Stimulated activated CD4-positive, alpha-beta T cell treated with anti-CD3 and anti-CD28 coated beads, Interleukin-1b, Interleukin-23, amount 100 ng/mL, for 48 hours (primary cell): ENCODE measurements around the gene CCDC57.
A peak's percentile ranks its signal among the peaks of the same experiment; 100 is the strongest.

Source experiments
- DNase-seq: peaks from one replicate; pipeline ENCODE4 v3.0.0-alpha.2; 2020

CCDC57 gene

DNA sequence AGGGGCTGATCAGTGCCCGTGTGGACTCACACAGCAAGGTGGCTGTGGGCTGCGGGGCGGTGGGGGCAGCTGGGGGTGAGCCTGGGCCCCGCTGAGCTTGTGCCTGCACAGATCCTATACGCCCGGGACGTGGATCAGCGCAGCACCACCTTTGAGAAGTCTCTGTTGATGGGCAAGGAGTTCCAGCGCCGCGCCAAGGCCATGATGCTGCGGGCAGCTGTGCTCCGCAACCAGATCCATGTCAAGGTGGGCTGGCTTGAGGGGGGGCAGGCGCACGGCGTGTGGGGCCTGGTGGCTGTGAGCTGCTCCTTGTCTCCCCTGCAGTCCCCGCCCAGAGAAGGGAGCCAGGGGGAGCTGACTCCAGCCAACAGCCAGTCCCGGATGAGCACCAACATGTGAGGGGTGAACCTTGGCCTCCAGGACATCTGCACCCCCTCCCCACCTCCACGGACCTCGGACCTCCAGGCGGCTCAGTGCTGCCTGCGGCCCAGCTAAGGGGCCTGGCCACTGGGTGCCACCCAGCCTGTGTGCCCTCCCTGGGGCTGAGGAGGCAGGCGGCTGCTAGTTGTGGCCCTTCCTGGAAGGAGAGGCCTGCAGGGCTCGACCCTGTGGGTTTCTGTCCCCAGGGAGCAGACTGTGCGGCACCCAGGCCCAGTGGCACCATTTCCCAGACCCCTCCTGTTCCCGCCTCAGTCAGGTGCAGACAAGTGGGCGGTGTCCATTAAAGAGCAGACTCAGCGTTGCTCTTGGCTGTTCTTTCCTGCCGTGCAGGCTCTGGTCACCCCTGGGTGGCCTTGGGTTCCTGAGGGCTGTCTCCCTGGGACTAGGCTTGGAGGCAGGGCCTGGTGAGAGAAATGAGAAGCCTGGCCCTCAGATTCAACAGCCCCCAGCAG lies 155.7 kb downstream of the CCDC57 start:
- no peak for DNase-seq

DNA sequence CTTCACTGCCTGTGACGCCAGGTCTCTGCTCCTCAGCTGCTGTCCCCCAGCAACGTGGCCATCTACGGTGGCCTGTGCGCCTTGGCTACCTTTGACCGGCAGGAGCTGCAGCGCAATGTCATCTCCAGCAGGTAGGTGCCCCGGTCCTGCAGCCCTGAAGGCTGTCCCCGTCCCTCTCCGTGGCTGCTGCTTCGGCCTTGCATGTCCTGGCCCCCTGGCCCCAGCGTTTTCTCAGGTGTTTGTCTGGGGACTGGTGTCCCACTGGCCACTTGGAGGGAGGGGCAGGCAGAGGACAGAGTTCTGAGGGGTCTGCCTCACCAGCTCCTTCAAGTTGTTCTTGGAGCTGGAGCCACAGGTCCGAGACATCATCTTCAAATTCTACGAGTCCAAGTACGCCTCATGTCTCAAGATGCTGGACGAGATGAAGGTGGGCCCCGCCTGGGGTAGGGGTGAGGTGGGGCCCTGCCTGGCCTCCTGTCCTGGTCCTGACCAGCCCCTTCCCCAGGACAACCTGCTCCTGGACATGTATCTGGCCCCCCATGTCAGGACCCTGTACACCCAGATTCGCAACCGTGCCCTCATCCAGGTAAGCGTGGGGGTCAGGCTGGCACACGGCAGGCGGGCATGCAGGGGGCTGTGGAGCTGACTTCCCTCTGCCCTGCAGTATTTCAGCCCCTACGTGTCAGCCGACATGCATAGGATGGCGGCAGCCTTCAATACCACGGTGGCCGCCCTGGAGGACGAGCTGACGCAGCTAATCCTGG lies 156.5 kb downstream of the CCDC57 start:
- no peak for DNase-seq

DNA sequence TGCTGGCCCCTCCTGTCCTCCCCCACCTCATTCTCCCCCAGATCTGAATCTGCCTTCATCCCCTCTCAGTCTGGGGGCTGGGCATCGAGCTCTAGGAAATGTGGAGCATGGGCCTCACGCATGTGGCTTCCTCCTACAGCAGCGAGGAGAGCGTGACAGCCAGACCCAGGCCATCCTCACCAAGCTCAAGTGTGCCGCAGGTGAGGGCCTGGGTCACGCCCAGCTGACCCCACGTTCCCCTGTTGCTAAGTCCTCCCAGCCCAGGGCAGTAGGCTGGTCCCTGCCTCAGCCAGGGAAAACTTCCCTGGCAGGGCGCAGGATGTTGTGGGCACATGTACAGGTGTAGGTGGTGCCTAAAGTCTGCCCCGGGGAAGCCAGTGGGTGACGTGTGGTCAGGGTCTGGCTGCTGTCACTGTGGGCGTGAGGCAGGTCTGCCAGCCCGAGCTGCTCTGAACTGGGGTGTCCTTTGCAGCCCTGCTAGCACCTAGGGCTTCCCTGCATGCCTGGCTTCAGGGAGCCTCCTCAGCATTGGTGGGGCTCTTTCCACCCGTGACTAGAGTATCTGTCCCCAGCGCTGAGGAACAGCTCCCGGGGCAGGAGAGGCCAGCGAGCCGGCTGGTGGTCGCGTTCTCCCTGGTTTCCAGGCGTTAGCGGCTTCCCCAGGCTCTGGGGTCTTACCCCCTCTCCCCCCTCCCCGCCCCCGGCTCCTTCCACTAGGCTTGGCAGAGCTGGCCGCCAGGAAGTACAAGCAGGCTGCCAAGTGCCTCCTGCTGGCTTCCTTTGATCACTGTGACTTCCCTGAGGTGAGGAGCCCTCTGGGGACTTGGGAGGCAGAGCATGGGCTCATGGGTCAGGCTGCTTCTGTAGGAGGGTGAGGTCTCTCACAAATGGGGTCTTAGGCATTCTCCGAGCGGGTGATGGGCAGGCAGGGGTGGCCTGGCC lies 157.3 kb downstream of the CCDC57 start:
- DNase-seq, result no peak

DNA sequence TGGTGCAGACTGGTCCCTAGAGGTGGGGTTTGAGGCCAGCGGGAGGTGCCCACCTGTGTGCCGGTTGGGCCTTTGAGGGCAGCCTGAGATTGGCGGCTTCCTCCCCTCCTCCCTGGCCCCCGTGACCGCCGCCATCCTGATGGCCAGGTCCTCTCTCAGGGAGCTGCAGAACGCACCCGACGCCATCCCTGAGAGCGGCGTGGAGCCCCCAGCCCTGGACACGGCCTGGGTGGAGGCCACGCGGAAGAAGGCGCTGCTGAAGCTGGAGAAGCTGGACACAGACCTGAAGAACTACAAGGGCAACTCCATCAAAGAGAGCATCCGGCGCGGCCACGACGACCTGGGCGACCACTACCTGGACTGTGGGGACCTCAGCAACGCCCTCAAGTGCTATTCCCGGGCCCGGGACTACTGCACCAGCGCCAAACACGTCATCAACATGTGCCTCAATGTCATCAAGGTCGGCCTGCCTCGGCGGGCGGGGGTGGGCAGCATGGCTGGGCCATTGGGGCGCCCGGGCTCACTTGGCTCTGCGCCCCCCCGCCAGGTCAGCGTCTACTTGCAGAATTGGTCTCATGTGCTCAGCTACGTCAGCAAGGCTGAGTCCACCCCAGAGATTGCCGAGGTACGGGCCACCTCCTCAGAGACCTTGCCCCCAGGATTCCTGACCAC lies 158.2 kb downstream of the CCDC57 start:
- DNase-seq, result no peak

DNA sequence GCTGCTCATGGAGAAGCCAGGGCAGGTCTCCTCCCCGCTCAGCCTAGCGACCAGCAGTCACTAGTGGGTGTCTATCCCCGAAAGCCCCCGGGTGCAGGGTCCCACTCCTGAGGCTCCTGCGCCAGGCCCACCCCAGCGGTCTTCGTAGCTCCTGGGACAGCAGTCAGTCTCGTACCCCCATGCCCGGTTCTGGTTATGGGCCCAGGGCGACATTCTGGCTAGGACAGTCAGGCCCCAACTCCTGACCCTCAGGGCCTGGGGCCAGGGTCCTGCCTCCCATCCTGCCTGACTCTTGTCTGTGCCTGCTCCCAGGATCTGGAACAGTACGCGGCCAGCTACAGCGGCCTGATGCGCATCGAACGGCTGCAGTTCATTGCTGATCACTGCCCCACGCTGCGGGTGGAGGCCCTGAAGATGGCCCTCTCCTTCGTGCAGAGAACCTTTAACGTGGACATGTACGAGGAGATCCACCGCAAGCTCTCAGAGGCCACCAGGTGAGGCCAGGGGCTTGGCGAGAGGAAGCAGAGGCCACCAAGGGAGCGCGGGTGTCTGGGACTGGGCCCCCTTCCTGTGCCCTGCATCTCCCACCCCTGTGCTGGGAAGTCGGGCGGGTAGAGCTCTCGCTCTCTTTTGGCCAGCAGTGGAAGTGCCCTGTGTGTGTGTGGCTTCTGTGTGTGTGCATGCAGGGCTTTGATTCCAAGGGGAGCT lies 158.9 kb downstream of the CCDC57 start:
- no peak for DNase-seq

DNA sequence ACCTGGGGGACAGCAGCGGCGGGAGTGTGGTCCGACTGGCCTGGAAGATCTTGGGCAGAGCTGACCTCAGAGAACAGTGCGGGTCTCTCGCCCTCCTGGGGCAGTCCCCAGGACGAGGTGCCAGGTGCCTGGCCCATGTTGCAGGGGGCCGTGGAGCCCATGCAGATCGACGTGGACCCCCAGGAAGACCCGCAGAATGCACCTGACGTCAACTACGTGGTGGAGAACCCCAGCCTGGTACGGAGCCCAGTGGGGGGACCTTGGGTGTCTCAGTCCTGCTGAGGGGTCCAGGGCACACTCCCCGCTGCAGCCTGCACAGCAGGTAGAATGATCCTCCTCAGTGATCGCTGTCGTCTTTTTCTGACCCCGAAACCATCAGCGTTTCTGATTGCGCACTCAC lies 159.5 kb downstream of the CCDC57 start:
- no peak for DNase-seq

DNA sequence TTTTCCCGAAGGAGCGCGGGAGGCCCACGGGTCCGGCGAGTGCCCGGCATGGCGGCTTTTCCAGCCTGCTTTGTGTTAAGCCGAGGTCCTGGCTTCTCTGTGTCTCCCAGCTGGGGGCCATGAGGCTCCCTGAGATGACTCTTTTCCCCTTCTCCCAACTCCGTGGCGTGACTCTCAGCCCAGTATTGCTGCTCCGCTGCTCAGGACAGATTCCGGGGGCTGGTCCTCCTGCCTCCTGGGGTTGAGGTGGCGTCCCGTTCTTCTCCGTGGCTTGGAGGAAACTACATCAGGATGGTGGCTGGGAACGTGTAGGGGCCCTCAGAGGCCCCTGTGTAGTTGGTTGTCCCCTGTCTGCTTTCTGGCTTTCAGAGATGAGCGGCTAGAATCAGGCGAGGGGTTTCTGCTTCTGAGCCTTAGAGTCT lies 160.0 kb downstream of the CCDC57 start:
- DNase-seq, result no peak

DNA sequence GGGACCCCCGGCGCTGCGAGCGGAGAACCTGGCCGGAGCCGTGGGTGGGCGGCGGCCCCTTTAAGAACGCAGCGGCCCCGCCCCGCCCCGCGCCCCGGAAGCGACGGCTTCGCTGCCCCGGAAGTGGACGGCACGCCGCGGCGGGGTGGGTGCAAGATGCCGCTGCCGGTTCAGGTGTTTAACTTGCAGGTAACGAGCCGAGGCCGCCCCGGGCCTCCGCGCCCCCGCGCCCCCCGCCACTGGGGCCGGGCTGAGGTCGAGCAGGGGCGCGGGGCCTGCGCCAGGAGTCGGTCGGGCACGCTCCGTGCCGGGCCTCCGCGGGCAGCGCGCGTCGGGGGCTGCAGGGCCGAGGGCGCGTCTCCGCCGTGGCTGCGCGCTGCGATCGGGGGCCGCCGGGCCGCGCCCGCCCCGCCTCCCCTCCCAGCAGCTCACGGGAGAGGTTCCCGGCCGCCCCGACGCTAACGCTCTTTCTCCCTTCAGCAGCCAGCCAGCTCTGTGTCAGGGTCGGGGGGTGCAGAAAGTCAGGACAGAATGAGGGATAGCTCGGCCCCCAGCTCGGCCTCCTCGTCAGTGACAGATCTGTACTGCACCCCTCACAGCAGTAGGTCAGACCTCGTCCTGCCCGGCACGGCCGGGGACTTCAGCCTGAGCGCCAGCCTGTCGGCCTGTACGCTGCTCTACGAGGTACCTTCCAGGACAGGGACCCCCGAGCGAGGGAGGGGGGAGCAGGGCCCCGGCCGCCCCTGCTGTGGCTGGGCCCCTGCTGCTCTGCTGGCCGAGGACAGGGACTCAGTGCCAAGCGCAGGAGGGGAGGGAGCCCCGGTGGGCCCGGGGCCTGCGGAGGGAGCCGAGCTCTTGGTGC lies 160.6 kb downstream of the CCDC57 start, which contains the start of the genes GPS1 and RFNG:
TSS of gene GPS1 (plus strand) at position 123 of the 862 bp plus-strand sequence. CDS start at position 157, 34 bp downstream.
TSS of gene RFNG (minus strand) at position 36 of the 862 bp plus-strand sequence. CDS start 45 bp downstream, outside the sequence.
- peak; percentile 78 for DNase-seq
